HCT116 (cell line): ENCODE results near the gene RAB31.

Source experiments
- CTCF ChIP-seq, 3 experiments: fragments of 200-600 bp in 1 of 3; sonication (generic) in 1 of 3; IDR thresholded peaks in 2 of 3; conservative IDR thresholded peaks in 1 of 3; 2 replicates each; pipeline ENCODE4 v1.5.1; 2012 to 2017; ENCODE audit warnings: low read depth in 2 of 3, low read length in 2 of 3, antibody characterized with exemption in 1 of 3, borderline replicate concordance in 1 of 3, control low read depth in 1 of 3, mild to moderate bottlenecking in 1 of 3, mixed read lengths in 1 of 3, mixed run types in 1 of 3, moderate library complexity in 1 of 3; ENCODE audit not compliant: insufficient read depth in 1 of 3
- ELF1 ChIP-seq: IDR thresholded peaks from 2 replicates; pipeline ENCODE4 v1.6.1; 2012; ENCODE audit warnings: low read depth, borderline replicate concordance
- POLR2A ChIP-seq: IDR thresholded peaks from 2 replicates; pipeline ENCODE4 v1.7.0; 2011; ENCODE audit warnings: borderline replicate concordance; ENCODE audit not compliant: insufficient read depth, insufficient read length; ENCODE audit errors: extremely low read depth
- POLR2AphosphoS5 ChIP-seq: IDR thresholded peaks from 2 replicates; pipeline ENCODE4 v1.6.1; 2011; ENCODE audit warnings: mild to moderate bottlenecking, low read depth, low read length, moderate library complexity
- REST ChIP-seq: IDR thresholded peaks from 2 replicates; pipeline ENCODE4 v1.6.1; 2012; ENCODE audit warnings: low read depth
- TF ChIP-seq, protein P1 (sequence below): IDR thresholded peaks from 2 replicates; pipeline ENCODE4 v1.6.1; 2012

- TF ChIP-seq CTCF (IDR thresholded peaks at IDR 0.05 in 2 of 3, conservative IDR thresholded peaks at IDR 0.05 in 1 of 3; ENCODE audit: borderline replicate concordance in 1 of 3, insufficient read depth in 1 of 3, low read depth in 2 of 3, low read length in 2 of 3) (no peak), POLR2AphosphoS5 (no peak), POLR2A (no peak), ELF1 (no peak), REST (no peak)
- TF ChIP-seq, protein P1, sequence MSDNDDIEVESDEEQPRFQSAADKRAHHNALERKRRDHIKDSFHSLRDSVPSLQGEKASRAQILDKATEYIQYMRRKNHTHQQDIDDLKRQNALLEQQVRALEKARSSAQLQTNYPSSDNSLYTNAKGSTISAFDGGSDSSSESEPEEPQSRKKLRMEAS: no peak
Measured at GRCh38 chr18:9700261-9700796, 7.8 kb upstream of the RAB31 start.
